ENCODE measurements around the gene MS4A5.

DNA sequence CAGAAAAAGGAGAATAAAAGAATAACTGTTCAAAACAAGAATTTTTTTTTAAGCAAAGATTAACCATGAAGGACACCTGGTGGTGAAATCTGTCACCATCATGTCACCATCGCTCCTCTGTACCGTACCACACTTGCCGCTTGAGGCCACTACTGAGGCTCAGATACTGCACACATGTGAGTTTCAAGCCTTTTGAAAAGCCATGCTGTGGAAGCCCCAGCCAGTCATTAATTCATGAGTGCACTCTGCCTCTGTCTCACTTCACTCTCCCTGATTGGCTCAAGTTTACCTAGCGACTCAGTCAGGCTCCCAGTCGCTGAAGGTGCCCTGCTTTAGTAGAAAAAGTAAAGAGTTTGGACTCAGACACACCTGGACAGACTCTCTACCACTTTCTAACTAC is 56.6 kb downstream of the MS4A5 start:
- TF ChIP-seq CTCF (IDR thresholded peaks at IDR 0.05; ENCODE audit: extremely low read depth in 1 of 2, insufficient read depth in 1 of 2, low read depth in 1 of 2, low read length in 2 of 2) (peak in 1 of 2 donors; percentile 37), POLR2A (IDR thresholded peaks at IDR 0.05; ENCODE audit: low read depth, low read length) (no peak), EZH2 (IDR thresholded peaks at IDR 0.05; ENCODE audit: borderline replicate concordance, low read depth, low read length, severe bottlenecking) (no peak), POLR2AphosphoS5 (IDR thresholded peaks at IDR 0.05; ENCODE audit: insufficient read depth, low read depth, low read length) (no peak), MYC (IDR thresholded peaks at IDR 0.05; ENCODE audit: low read depth, low read length) (no peak)

Data from endothelial cell of umbilical vein (primary cell).